RWPE1 (cell line): Measurements from ENCODE around the gene ARID1B.

Experiments used
- CTCF ChIA-PET: fragments of 350-600 bp; sonication (Branson Sonifier 250); formaldehyde crosslinking; extraction: SDS; loops from one replicate; lab custom pipeline; 2021; lab: Yijun Ruan, JAX
- POLR2A ChIA-PET: fragments of 400-600 bp; formaldehyde crosslinking; extraction: SDS; loops from one replicate; lab custom pipeline; 2020; ENCODE audit warnings: antibody characterized with exemption; ENCODE audit not compliant: low non-redundant PET; lab: Yijun Ruan, JAX
- DNase-seq: peaks from one replicate; pipeline ENCODE4 v3.0.0; 2012; ENCODE audit warnings: low spot score
- H3K27ac ChIP-seq: fragments of 450-650 bp; 2 replicates; pipeline ENCODE4 v1.5.1; 2017
- TF ChIP-seq, protein P1 (sequence below): fragments of 450-650 bp; conservative IDR thresholded peaks from 2 replicates; pipeline ENCODE4 v1.5.1; 2017; ENCODE audit warnings: low read depth, mild to moderate bottlenecking

Gene ARID1B

DNA sequence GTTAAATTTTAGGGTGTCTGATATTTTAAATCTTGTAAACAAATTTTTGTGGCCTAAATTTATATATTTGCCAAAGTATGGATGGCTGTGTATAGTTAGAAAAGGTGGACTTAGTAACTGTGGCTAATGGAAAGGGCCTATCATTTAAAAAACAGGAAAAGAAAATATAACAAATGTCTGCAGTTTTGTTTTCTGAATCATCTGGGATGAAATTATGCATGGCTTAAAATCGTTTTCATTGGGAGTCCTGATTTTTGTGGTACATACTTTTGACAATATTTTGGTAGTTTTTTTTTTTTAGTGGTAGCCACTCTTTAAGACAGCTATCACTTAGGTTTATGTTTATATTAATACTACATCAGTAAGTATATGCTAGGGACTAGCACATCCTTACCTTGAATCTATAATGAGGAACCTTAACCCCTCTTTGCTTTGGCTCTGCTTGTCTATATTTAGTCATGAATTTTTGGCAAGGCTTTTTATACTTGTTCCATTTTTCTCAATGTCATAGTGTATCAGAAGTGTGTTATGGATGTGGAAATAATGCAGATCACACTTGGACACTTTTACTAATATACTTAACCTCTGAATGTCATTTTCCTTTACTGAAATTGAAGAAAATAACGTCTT is 5.6 kb downstream of the ARID1B start:
- no peak for DNase-seq
- TF ChIP-seq, protein P1, sequence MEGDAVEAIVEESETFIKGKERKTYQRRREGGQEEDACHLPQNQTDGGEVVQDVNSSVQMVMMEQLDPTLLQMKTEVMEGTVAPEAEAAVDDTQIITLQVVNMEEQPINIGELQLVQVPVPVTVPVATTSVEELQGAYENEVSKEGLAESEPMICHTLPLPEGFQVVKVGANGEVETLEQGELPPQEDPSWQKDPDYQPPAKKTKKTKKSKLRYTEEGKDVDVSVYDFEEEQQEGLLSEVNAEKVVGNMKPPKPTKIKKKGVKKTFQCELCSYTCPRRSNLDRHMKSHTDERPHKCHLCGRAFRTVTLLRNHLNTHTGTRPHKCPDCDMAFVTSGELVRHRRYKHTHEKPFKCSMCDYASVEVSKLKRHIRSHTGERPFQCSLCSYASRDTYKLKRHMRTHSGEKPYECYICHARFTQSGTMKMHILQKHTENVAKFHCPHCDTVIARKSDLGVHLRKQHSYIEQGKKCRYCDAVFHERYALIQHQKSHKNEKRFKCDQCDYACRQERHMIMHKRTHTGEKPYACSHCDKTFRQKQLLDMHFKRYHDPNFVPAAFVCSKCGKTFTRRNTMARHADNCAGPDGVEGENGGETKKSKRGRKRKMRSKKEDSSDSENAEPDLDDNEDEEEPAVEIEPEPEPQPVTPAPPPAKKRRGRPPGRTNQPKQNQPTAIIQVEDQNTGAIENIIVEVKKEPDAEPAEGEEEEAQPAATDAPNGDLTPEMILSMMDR: no peak
- CTCF ChIA-PET: no interaction called here
- POLR2A ChIA-PET: no interaction called here
- no peak overlapping the region for H3K27ac ChIP-seq

DNA sequence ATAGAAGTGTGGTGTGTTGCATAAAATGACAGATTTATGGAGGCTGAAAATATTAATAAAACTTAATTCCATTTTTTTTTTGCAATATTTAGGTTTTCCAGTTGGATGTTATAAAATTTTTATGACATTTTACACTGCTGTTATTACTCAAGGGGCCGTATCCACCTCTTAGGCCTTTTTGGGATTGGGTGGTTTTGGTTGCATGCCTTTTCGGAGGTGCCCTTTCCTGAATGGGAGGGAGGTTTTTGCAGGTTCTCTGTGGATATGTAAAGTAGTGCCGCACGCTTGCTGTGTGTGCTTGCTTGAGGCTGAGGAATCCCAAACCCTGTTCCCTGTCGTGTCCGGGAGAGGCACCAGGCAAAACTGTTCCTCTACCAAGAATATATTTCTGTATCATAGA is 6.8 kb downstream of the ARID1B start:
- DNase-seq: no peak
- POLR2A ChIA-PET: no interaction called here
- TF ChIP-seq, protein P1: no peak
- H3K27ac ChIP-seq: no peak overlapping the region
- CTCF ChIA-PET: no interaction called here

DNA sequence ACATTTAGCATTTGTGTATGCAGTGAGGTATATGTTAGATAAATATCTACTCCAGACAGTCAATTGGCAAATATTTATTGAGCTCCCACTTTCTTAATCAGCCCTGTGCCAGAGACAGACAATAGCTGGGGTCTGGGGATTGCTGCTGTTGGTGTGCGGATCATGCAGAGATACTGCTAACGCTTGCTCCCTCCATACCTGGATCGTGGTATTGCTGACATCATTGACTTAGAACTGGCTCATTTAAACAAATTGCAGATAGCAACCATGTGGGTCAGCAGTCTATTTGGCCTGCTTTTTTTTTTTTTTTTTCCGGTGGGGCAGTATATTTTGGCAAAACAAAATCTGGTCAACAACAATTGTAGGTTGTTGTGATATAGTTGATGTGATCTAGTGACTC is 9.5 kb downstream of the ARID1B start:
- TF ChIP-seq, protein P1: no peak
- POLR2A ChIA-PET: no interaction called here
- no peak for DNase-seq
- CTCF ChIA-PET: no interaction called here
- H3K27ac ChIP-seq: no peak overlapping the region

DNA sequence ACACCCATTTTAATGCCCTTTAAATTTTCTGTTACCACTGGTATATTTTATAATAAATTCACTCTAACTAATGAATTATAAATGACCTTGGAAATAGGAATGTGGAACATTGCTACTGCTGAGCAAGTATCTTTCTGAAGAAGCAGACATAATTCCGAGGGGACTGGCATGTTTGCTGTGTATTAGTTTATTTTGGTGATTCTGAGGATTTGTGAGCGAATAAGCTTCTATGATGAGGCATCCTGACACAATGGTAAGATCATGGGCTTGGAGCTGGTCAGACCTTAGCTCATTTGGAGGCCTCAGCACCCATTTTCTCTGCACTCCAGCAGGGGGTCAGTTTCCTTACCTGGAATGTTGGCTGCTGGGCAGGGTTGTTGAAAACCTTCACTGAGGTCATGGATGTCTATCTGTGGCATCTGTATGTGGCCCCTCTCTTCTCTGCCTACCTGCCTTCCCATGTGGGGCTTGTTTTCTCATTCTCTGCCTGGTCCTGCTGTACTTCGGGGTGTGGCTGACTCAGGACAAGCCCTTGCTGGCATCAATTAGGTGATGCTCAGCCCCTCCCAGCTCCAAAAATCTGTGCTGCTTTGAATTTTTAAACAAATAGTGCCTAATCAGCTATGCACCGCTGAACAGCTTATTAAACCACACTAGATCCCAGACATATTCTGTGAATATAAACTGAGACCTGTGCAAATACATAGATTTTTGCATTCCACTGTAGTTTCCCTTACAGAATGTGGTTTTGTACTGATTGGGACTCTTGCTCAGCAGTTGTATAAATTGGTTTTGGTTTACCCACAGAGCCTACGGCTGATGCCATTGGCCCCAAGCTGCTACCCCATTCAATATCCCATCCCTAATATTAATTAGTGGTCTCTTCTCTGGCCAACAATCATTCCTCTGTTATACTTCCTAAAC is 10.7 kb downstream of the ARID1B start:
- ChIA-PET CTCF (interaction anchor here (0.6 to 0.7 kb wide), 2 partner anchors 79 to 145 kb away, joined by 3 read pairs; no protein-coding TSS in a partner anchor), POLR2A (no interaction called here)
- TF ChIP-seq, protein P1: no peak
- H3K27ac ChIP-seq: peak overlapping the region; percentile 36; the same call in 1 of the 2 replicates
- no peak for DNase-seq

DNA sequence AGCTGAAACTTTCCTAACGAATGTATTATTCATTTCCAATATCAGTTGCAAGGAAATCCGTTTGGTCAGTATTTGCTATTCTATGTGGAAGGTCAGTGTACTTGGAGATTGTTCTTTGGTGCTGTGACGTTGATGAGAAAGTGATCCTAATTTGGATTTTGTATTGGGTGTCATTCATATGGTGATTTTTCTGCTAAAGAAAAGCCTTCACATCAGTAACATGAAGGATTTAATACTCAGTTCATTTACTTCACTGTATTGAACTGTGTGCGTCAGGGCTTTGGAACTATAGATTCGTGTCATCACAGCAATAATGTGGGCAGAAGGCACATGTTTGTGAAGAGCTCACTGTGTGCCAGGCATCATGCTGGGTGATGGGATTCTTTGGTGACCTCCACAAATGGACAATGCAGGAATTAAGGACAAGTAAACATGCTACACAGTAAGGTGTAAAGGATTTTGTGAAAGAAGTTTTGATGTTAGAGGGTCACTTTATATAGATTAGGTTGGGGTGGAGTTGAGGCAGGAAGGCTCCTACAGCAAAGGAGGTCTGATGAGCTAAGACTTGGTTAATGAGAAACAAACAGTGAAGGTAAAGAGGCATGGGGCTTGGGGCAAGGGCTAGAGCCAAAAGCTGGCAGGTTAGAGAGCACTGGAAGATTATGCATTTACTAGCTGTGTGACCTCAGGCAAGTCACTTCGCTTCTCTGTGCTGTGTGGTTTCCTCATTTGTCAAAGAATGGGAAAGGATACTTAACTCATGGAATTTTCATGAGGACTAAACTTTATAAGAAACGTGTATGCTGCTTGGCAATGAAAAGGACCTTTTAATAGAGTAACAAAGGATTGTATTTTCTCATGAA is 12.1 kb downstream of the ARID1B start:
- H3K27ac ChIP-seq: no peak overlapping the region
- POLR2A ChIA-PET: no interaction called here
- CTCF ChIA-PET: no interaction called here
- no peak for DNase-seq
- TF ChIP-seq, protein P1: no peak
